Body of pancreas (tissue), 4 donors: ENCODE measurements around the gene CNOT6. TPM values are rescaled to one million over a fixed set of nuclear protein-coding genes. Genes with fewer than 3 reads are reported as not detected.

Experiments used
- ATAC-seq: fragments of 150-250 bp; one replicate; pipeline ENCODE4 v1.9.1; 2016
- DNase-seq, 4 donors: peaks; one replicate each; pipeline ENCODE4 v3.0.0-alpha.2; 2019
- H3K27ac ChIP-seq, 4 donors: fragments of 200-600 bp; sonication (generic); 1 replicate in 3 of 4; 2 replicates in 1 of 4; pipeline versions ENCODE4 v1.5.1 to v1.6.1; 2016 to 2019; ENCODE audit warnings: mild to moderate bottlenecking in 1 of 4, mixed read lengths in 1 of 4, moderate library complexity in 1 of 4
- H3K27me3 ChIP-seq, 2 donors: fragments of 200-600 bp; sonication (generic); one replicate each; pipeline ENCODE4 v1.6.0; 2016; ENCODE audit warnings: mild to moderate bottlenecking in 1 of 2
- H3K36me3 ChIP-seq, 2 donors: fragments of 200-600 bp; sonication (generic); replicated peaks in 1 of 2; 2 replicates each; pipeline ENCODE4 v1.5.1; 2016; ENCODE audit warnings: low read depth in 2 of 2; ENCODE audit not compliant: insufficient read depth in 1 of 2
- H3K4me1 ChIP-seq: fragments of 200-600 bp; sonication (generic); one replicate; pipeline ENCODE4 v1.6.0; 2016
- H3K4me3 ChIP-seq, 2 donors: fragments of 200-600 bp; sonication (generic); 1 replicate in 1 of 2; 2 replicates in 1 of 2; pipeline ENCODE4 v1.5.1; 2016 to 2019
- H3K9me3 ChIP-seq, 3 donors: fragments of 200-600 bp; sonication (generic); 1 replicate in 2 of 3; 2 replicates in 1 of 3; pipeline ENCODE4 v1.5.1; 2016
- POLR2A ChIP-seq, 3 donors: fragments of 450-650 bp; IDR thresholded peaks; one replicate each; pipeline ENCODE4 v1.6.1; 2016; ENCODE audit warnings: antibody characterized with exemption in 3 of 3, mild to moderate bottlenecking in 2 of 3
- WGBS, 2 donors: methylation state at CpG; one replicate each; pipeline ENCODE4 v1.1.5; 2017; 5-methylcytosine and 5-hydroxymethylcytosine counted together
- intact Hi-C: fragments of 100-400 bp; cut with DNase I; formaldehyde crosslinking; loops from one replicate; pipeline ENCODE4 v1.15.1; 2023
- total RNA-seq, 2 donors: library from RNA; depleted of rRNA; stranded (reverse); fragments of >200 nt; gene quantifications; one replicate each; pipeline ENCODE4 v1.1.0, GENCODE V29; 2016
- TF ChIP-seq, protein P1 (sequence below), 7 experiments: fragments of 450-650 bp in 4 of 7; fragments of 200-600 bp in 3 of 7; sonication (generic) in 3 of 7; IDR thresholded peaks; one replicate each; pipeline ENCODE4 v1.5.1; 2016 to 2019; ENCODE audit warnings: antibody characterized with exemption in 7 of 7

Gene CNOT6
- total RNA-seq, 2 donors from 2014 or later, result 4.0 to 7.5 TPM

- DNase-seq (no peak), ATAC-seq (no peak)
- Histone ChIP-seq H3K9me3 (no peaks in the 10 kb centered on the region), H3K27me3 (no peaks in the 10 kb centered on the region), H3K4me1 (peaks cover 12% of the 10 kb centered on the region), H3K4me3 (no peak overlapping the region), H3K27ac (no peak overlapping the region), H3K36me3 (no peaks in the 10 kb centered on the region)
- 68% methylated on average over 19 to 21 of the region's 22 CpGs for WGBS, 2 donors
- TF ChIP-seq POLR2A (IDR thresholded peaks at IDR 0.05), result no peak
- TF ChIP-seq, protein P1, sequence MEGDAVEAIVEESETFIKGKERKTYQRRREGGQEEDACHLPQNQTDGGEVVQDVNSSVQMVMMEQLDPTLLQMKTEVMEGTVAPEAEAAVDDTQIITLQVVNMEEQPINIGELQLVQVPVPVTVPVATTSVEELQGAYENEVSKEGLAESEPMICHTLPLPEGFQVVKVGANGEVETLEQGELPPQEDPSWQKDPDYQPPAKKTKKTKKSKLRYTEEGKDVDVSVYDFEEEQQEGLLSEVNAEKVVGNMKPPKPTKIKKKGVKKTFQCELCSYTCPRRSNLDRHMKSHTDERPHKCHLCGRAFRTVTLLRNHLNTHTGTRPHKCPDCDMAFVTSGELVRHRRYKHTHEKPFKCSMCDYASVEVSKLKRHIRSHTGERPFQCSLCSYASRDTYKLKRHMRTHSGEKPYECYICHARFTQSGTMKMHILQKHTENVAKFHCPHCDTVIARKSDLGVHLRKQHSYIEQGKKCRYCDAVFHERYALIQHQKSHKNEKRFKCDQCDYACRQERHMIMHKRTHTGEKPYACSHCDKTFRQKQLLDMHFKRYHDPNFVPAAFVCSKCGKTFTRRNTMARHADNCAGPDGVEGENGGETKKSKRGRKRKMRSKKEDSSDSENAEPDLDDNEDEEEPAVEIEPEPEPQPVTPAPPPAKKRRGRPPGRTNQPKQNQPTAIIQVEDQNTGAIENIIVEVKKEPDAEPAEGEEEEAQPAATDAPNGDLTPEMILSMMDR (IDR thresholded peaks at IDR 0.05), result no peak
- intact Hi-C loops, result loop anchor here (10.0 kb wide), 1 partner anchor 344 kb away; no protein-coding TSS in a partner anchor
These were observed 25.2 kb upstream of the CNOT6 start for GRCh38 chr5:180468732-180469585.

DNA sequence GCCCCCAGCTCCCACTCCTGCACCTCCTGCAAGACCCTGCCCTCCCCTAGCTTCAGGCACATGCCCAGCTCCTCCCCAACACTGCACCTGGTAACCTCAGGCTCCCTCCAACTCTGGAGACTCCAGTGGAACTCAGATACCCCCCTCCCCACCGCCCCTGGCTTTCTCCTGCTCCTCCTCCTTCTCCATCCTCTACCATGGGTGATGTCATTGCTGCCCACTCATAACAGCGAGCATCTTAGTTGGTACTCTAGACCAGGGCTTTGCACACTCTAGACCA is 24.7 kb upstream of the CNOT6 start:
- DNase-seq, result no peak
- intact Hi-C loops, result loop anchor here (10.0 kb wide), 1 partner anchor 345 kb away; no protein-coding TSS in a partner anchor

GRCh38 chr5:180469866-180470265 is 24.3 kb upstream of the CNOT6 start:
- Histone ChIP-seq H3K9me3 (no peaks in the 10 kb centered on the region), H3K27ac (no peak overlapping the region), H3K36me3 (no peaks in the 10 kb centered on the region), H3K4me1 (peaks cover 12% of the 10 kb centered on the region), H3K4me3 (no peak overlapping the region), H3K27me3 (no peaks in the 10 kb centered on the region)
- DNase-seq (no peak), ATAC-seq (no peak)
- intact Hi-C loops, result loop anchor here (10.0 kb wide), 1 partner anchor 345 kb away; no protein-coding TSS in a partner anchor
- TF ChIP-seq POLR2A (IDR thresholded peaks at IDR 0.05), result no peak
- TF ChIP-seq, protein P1 (IDR thresholded peaks at IDR 0.05), result no peak
- 72 to 79% methylated on average over 1 of the region's 1 CpG for WGBS, 2 donors

More for the DNA sequence above, 24.7 kb upstream of the CNOT6 start:
- 63% methylated on average over 2 of the region's 2 CpGs for WGBS, 2 donors
- Histone ChIP-seq H3K4me3 (no peak overlapping the region), H3K27ac (no peak overlapping the region), H3K9me3 (no peaks in the 10 kb centered on the region), H3K36me3 (no peaks in the 10 kb centered on the region), H3K4me1 (peaks cover 12% of the 10 kb centered on the region), H3K27me3 (no peaks in the 10 kb centered on the region)
- no peak for ATAC-seq
- TF ChIP-seq, protein P1 (IDR thresholded peaks at IDR 0.05), result no peak
- no peak for TF ChIP-seq POLR2A (IDR thresholded peaks at IDR 0.05)

GRCh38 chr5:180470361-180470760 is 23.8 kb upstream of the CNOT6 start:
- Histone ChIP-seq H3K27me3 (no peaks in the 10 kb centered on the region), H3K4me3 (no peak overlapping the region), H3K4me1 (peaks cover 12% of the 10 kb centered on the region), H3K9me3 (no peaks in the 10 kb centered on the region), H3K36me3 (no peaks in the 10 kb centered on the region), H3K27ac (no peak overlapping the region)
- ATAC-seq (no peak), DNase-seq (no peak)
- TF ChIP-seq POLR2A (IDR thresholded peaks at IDR 0.05), result no peak
- TF ChIP-seq, protein P1 (IDR thresholded peaks at IDR 0.05), result no peak
- 44 to 53% methylated on average over 6 to 11 of the region's 11 CpGs for WGBS, 2 donors
- intact Hi-C loops, result no loop called here
